Fibroblast of lung (primary cell): ENCODE data around the gene TRRAP.

Experiments used
- CTCF ChIP-seq, 2 donors: IDR thresholded peaks in 1 of 2; conservative IDR thresholded peaks in 1 of 2; 1 replicate in 1 of 2; 2 replicates in 1 of 2; pipeline ENCODE4 v1.5.1; 2011 to 2012; ENCODE audit warnings: low read length in 2 of 2, control low read depth in 1 of 2, inconsistent platforms in 1 of 2, low read depth in 1 of 2, mild to moderate bottlenecking in 1 of 2
- EZH2 ChIP-seq: IDR thresholded peaks from 2 replicates; pipeline ENCODE4 v1.5.1; 2012; ENCODE audit warnings: low read length, control low read depth, mild to moderate bottlenecking; ENCODE audit errors: missing control alignments

GRCh38 chr7:99033765-99034164 lies 155.4 kb downstream of the TRRAP start:
- TF ChIP-seq CTCF (conservative IDR thresholded peaks at IDR 0.05 in 1 of 2, IDR thresholded peaks at IDR 0.05 in 1 of 2; ENCODE audit: low read depth in 1 of 2, low read length in 2 of 2), result no peak
- TF ChIP-seq EZH2, result no peak
